Mammary epithelial cell (primary cell): Measurements from ENCODE around the gene CDH13.

Experiments used
- CTCF ChIP-seq, 2 donors: IDR thresholded peaks in 1 of 2; conservative IDR thresholded peaks in 1 of 2; 2 replicates each; pipeline ENCODE4 v1.5.1; 2011 to 2012; ENCODE audit warnings: inconsistent platforms in 2 of 2, low read length in 2 of 2, mild to moderate bottlenecking in 2 of 2, control low read depth in 1 of 2, low read depth in 1 of 2; ENCODE audit not compliant: insufficient read depth in 1 of 2; ENCODE audit errors: extremely low read depth in 1 of 2
- EZH2 ChIP-seq: IDR thresholded peaks from 2 replicates; pipeline ENCODE4 v1.6.1; 2012; ENCODE audit warnings: low read length, inconsistent platforms, borderline replicate concordance

- no peak for TF ChIP-seq CTCF (conservative IDR thresholded peaks at IDR 0.05 in 1 of 2, IDR thresholded peaks at IDR 0.05 in 1 of 2; ENCODE audit: extremely low read depth in 1 of 2, insufficient read depth in 1 of 2, low read depth in 1 of 2, low read length in 2 of 2)
- TF ChIP-seq EZH2, result no peak
Observed at GRCh38 chr16:82649766-82650165, 23.0 kb downstream of the CDH13 start.
